Mesendoderm (in vitro differentiated cells): ENCODE results near the gene FAM200B.

ENCODE experiments used
- DNase-seq: peaks from one replicate; pipeline ENCODE4 v3.0.0; 2013
- H2AK5ac ChIP-seq: 2 replicates; pipeline ENCODE4 v1.6.1; 2013; ENCODE audit warnings: low read length, inconsistent platforms
- H2BK120ac ChIP-seq: 2 replicates; pipeline ENCODE4 v1.6.1; 2013; ENCODE audit warnings: low read depth, mild to moderate bottlenecking, low read length, moderate library complexity, mixed read lengths
- H2BK15ac ChIP-seq: replicated peaks from 2 replicates; pipeline ENCODE4 v1.6.1; 2013; ENCODE audit warnings: low read depth, mild to moderate bottlenecking, moderate library complexity
- H2BK5ac ChIP-seq: 2 replicates; pipeline ENCODE4 v1.6.1; 2013; ENCODE audit warnings: low read length, inconsistent platforms
- H3K18ac ChIP-seq: 2 replicates; pipeline ENCODE4 v1.6.1; 2013; ENCODE audit warnings: mild to moderate bottlenecking, low read length, mixed read lengths
- H3K23ac ChIP-seq: one replicate; pipeline ENCODE4 v1.6.1; 2013; ENCODE audit warnings: low read length
- H3K27ac ChIP-seq: 2 replicates; pipeline ENCODE4 v1.5.1; 2013; ENCODE audit warnings: low read depth, mild to moderate bottlenecking, inconsistent platforms, low read length, moderate library complexity
- H3K27me3 ChIP-seq: 2 replicates; pipeline ENCODE4 v1.6.1; 2013; ENCODE audit warnings: low read length, control low read depth, mild to moderate bottlenecking, inconsistent platforms; ENCODE audit not compliant: insufficient read depth, poor library complexity
- H3K36me3 ChIP-seq: 2 replicates; pipeline ENCODE4 v1.6.1; 2013; ENCODE audit warnings: low read length, inconsistent platforms; ENCODE audit not compliant: control insufficient read depth, insufficient read depth
- H3K4ac ChIP-seq: one replicate; pipeline ENCODE4 v1.6.1; 2013; ENCODE audit warnings: low read depth, mild to moderate bottlenecking, low read length, moderate library complexity
- H3K4me1 ChIP-seq: 2 replicates; pipeline ENCODE4 v1.6.1; 2013; ENCODE audit warnings: low read depth, low read length, inconsistent platforms; ENCODE audit not compliant: control insufficient read depth
- H3K4me2 ChIP-seq: 2 replicates; pipeline ENCODE4 v1.6.1; 2013; ENCODE audit warnings: low read length
- H3K4me3 ChIP-seq: 2 replicates; pipeline ENCODE4 v1.5.1; 2013; ENCODE audit warnings: mild to moderate bottlenecking, low read length
- H3K56ac ChIP-seq: one replicate; pipeline ENCODE4 v1.6.1; 2013; ENCODE audit warnings: low read length
- H3K79me1 ChIP-seq: 2 replicates; pipeline ENCODE4 v1.6.1; 2013; ENCODE audit warnings: low read length, inconsistent platforms
- H3K79me2 ChIP-seq: 2 replicates; pipeline ENCODE4 v1.6.1; 2013; ENCODE audit warnings: mild to moderate bottlenecking, low read length; ENCODE audit not compliant: control insufficient read depth, insufficient read depth
- H3K9ac ChIP-seq: 2 replicates; pipeline ENCODE4 v1.6.1; 2013; ENCODE audit warnings: low read length, inconsistent platforms
- H4K5ac ChIP-seq: one replicate; pipeline ENCODE4 v1.6.1; 2013; ENCODE audit warnings: low read length
- H4K8ac ChIP-seq: one replicate; pipeline ENCODE4 v1.6.1; 2013; ENCODE audit warnings: low read depth, mild to moderate bottlenecking, control low read depth, low read length, moderate library complexity
- WGBS: extraction: QIAGEN DNeasy Blood & Tissue Kit; methylation state at CpG from one replicate; pipeline ENCODE4 v1.1.7; 2013; ENCODE audit warnings: low lambda C conversion rate, missing lambda C conversion rate; ENCODE audit not compliant: insufficient coverage; ENCODE audit errors: extremely low coverage; 5-methylcytosine and 5-hydroxymethylcytosine counted together

The FAM200B gene

DNA sequence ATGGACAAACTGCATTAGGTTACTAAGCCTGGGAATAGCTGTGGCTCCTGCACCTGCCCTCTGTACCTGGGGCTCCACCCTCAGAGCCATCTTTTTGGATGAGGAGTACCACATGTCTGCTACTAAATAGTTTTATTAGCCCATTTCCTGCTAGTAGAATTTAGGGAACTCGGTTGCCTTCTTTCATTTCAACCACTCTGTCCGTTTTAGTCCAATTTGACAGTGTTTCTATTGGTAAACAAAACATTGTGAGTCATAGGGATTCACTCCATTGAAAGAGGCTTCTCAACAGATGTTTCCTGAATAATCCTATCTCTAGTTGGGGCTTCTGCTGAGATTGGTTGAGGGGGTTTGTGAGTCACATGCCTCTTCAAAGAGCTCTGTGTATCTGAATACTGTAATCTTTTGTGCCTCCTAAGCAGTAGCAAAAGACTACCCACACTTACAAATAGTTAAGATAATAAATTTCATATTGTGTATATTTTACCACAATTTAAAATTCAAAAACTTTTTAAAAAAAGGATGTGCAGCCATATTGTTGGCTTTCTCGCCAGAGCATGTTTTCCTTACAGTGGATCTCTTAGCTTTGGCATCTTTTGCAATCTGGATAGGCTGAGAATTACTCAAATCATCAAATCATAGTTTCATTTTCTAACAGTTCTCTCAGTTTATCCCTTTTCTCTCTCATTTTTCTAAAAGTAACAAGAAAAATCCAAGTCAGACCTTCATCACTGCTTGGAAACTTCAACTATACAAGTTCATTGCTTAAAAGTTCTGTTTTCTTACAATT lies 9.9 kb downstream of the FAM200B start:
- H3K4me3 ChIP-seq: no peak overlapping the region
- no peak overlapping the region for H3K9ac ChIP-seq
- H4K5ac ChIP-seq: no peak overlapping the region
- H3K79me1 ChIP-seq: no peaks in the 10 kb centered on the region
- H3K27ac ChIP-seq: peak overlapping the region; percentile 68
- no peak overlapping the region for H3K23ac ChIP-seq
- H3K36me3 ChIP-seq: no peaks in the 10 kb centered on the region
- peaks cover 4% of the 10 kb centered on the region for H3K4me1 ChIP-seq
- H4K8ac ChIP-seq: no peak overlapping the region
- H2BK120ac ChIP-seq: no peak overlapping the region
- no peak overlapping the region for H2AK5ac ChIP-seq
- H2BK5ac ChIP-seq: no peak overlapping the region
- WGBS: no CpG with 5 or more reads among the region's 3 CpGs
- H3K4me2 ChIP-seq: no peak overlapping the region
- H3K18ac ChIP-seq: peak overlapping the region; percentile 98
- DNase-seq: no peak
- no peaks in the 10 kb centered on the region for H3K79me2 ChIP-seq
- no peaks in the 10 kb centered on the region for H3K27me3 ChIP-seq
- no peak overlapping the region for H3K56ac ChIP-seq
- peak overlapping the region; percentile 74 for H2BK15ac ChIP-seq
- peak overlapping the region; percentile 68 for H3K4ac ChIP-seq

- Histone ChIP-seq H4K5ac (no peak overlapping the region), H3K4me1 (peaks cover 4% of the 10 kb centered on the region), H3K23ac (no peak overlapping the region), H3K79me1 (no peaks in the 10 kb centered on the region), H3K4me2 (no peak overlapping the region), H2AK5ac (no peak overlapping the region), H3K56ac (no peak overlapping the region), H3K27ac (no peak overlapping the region), H3K9ac (no peak overlapping the region), H4K8ac (no peak overlapping the region), H2BK5ac (no peak overlapping the region), H3K18ac (peak overlapping the region; percentile 12), H2BK120ac (no peak overlapping the region), H3K4me3 (no peak overlapping the region), H3K79me2 (no peaks in the 10 kb centered on the region), H3K36me3 (no peaks in the 10 kb centered on the region), H3K4ac (no peak overlapping the region), H3K27me3 (no peaks in the 10 kb centered on the region), H2BK15ac (no peak overlapping the region)
- WGBS: no CpG with 5 or more reads among the region's 2 CpGs
- DNase-seq: no peak
These were observed 11.0 kb downstream of the FAM200B start for GRCh38 chr4:15692602-15693001.

DNA sequence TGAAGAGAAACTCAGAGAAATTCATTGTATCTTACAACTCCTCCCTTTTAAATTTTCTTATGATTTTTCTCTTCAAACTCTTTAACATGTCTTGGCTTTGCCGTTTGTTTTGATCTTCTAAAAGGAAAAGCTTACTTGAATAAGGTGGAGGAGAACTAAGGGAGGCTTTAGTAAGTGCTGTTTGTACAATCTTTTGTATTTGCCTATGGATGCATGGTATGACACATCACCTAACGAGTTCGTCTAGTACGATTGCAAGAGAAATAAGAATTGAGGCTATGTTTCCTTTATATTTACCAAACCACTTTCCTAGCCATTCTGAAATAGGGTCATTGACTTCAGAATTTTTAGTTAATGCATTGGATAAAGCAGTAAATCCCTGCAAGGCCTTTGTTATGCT lies 12.8 kb downstream of the FAM200B start:
- Histone ChIP-seq H2BK5ac (no peak overlapping the region), H3K23ac (no peak overlapping the region), H3K27ac (no peak overlapping the region), H3K4me3 (no peak overlapping the region), H2BK120ac (no peak overlapping the region), H3K79me2 (no peaks in the 10 kb centered on the region), H3K4ac (no peak overlapping the region), H3K56ac (no peak overlapping the region), H3K4me1 (peaks cover 4% of the 10 kb centered on the region), H3K36me3 (no peaks in the 10 kb centered on the region), H4K8ac (no peak overlapping the region), H2AK5ac (no peak overlapping the region), H2BK15ac (no peak overlapping the region), H3K18ac (no peak overlapping the region), H3K9ac (no peak overlapping the region), H4K5ac (no peak overlapping the region), H3K27me3 (no peaks in the 10 kb centered on the region), H3K4me2 (no peak overlapping the region), H3K79me1 (no peaks in the 10 kb centered on the region)
- DNase-seq: no peak
- no CpG with 5 or more reads among the region's 4 CpGs for WGBS

DNA sequence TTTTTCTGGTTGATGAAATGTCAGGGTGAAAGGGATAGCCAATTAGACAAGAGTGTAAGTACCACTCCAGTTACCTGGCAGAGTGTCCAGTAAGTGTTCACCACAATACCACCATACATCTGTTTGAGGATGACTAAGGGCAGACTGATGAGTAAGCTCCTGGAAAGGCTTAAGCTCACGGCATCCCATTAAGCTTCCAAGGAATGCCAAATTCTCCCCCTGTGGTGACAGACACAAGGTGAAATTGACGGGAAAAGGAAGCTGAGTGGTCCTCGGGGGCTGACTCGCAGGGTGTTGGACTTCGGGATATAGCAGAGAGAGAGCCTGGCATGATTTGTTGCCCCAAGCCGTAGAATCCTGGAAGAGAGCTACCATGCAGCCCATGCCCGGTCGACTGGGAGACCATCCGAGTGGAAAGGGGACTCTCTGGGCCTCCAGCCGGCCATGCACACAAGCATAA lies 13.6 kb downstream of the FAM200B start:
- DNase-seq: peak; percentile 94
- Histone ChIP-seq H3K4me3 (no peak overlapping the region), H3K18ac (peak overlapping the region; percentile 25), H3K56ac (no peak overlapping the region), H2AK5ac (no peak overlapping the region), H4K8ac (no peak overlapping the region), H4K5ac (no peak overlapping the region), H3K79me1 (no peaks in the 10 kb centered on the region), H2BK5ac (no peak overlapping the region), H3K79me2 (no peaks in the 10 kb centered on the region), H3K27ac (peak overlapping the region; percentile 40), H2BK120ac (no peak overlapping the region), H3K36me3 (no peaks in the 10 kb centered on the region), H3K4me2 (no peak overlapping the region), H3K27me3 (no peaks in the 10 kb centered on the region), H3K9ac (no peak overlapping the region), H3K23ac (no peak overlapping the region), H3K4ac (no peak overlapping the region), H3K4me1 (peaks cover 4% of the 10 kb centered on the region), H2BK15ac (no peak overlapping the region)
- WGBS: no CpG with 5 or more reads among the region's 10 CpGs

DNA sequence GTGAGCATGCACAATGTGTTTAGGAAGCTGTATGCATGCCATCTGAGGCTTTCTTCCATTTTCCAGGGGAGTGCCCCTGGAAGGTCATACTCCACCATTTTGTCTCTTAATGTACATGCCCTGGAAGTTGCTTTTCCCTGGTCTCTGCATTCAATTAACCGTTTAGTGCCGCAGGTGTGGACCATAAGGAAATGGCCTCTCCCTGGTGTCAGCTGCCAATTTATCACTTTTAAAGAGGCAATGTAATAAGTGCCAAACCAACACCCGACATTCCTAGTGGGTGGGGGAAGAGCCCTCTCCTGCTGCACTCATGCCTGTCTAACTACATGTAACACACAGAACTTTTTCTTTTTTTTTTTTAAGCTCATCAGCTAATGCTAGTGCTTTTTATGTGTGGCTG lies 14.1 kb downstream of the FAM200B start:
- peak overlapping the region; percentile 40 for H3K27ac ChIP-seq
- H3K79me1 ChIP-seq: no peaks in the 10 kb centered on the region
- H3K4ac ChIP-seq: no peak overlapping the region
- no peak overlapping the region for H4K8ac ChIP-seq
- H2BK5ac ChIP-seq: no peak overlapping the region
- no peaks in the 10 kb centered on the region for H3K79me2 ChIP-seq
- H3K9ac ChIP-seq: no peak overlapping the region
- H2AK5ac ChIP-seq: no peak overlapping the region
- H3K27me3 ChIP-seq: no peaks in the 10 kb centered on the region
- no peak overlapping the region for H3K23ac ChIP-seq
- WGBS: no CpG with 5 or more reads among the region's 3 CpGs
- no peak overlapping the region for H4K5ac ChIP-seq
- peak overlapping the region; percentile 25 for H3K18ac ChIP-seq
- H2BK15ac ChIP-seq: no peak overlapping the region
- H3K4me3 ChIP-seq: no peak overlapping the region
- no peak overlapping the region for H2BK120ac ChIP-seq
- H3K4me2 ChIP-seq: no peak overlapping the region
- H3K56ac ChIP-seq: no peak overlapping the region
- H3K4me1 ChIP-seq: peaks cover 2% of the 10 kb centered on the region
- H3K36me3 ChIP-seq: no peaks in the 10 kb centered on the region
- DNase-seq: no peak

DNA sequence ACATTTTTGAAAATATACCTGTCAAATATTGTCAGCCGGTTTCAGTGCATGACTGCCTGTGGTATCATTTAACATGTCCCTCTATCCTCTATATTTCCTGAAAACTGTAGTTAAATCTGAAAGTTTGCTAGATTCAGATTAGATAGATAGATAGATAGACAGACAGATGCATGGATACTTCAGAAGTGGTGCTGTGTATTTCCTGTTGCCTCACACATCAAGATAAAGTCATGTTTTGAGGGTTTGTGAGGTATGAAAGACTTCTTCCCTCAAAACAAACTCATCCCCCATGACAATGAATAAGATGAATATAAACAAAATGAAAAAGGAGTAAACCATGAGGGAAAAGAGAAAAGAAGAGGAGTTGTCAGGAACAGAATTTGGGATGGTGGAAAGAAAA lies 15.2 kb downstream of the FAM200B start:
- no peak overlapping the region for H2BK15ac ChIP-seq
- no peak for DNase-seq
- H4K5ac ChIP-seq: no peak overlapping the region
- H2BK120ac ChIP-seq: no peak overlapping the region
- no peaks in the 10 kb centered on the region for H3K27me3 ChIP-seq
- no peaks in the 10 kb centered on the region for H3K4me1 ChIP-seq
- no peak overlapping the region for H3K4me2 ChIP-seq
- no peak overlapping the region for H2AK5ac ChIP-seq
- H3K4ac ChIP-seq: no peak overlapping the region
- WGBS: no CpG with 5 or more reads among the region's 1 CpG
- H2BK5ac ChIP-seq: no peak overlapping the region
- no peak overlapping the region for H3K4me3 ChIP-seq
- H3K79me1 ChIP-seq: no peaks in the 10 kb centered on the region
- H3K36me3 ChIP-seq: no peaks in the 10 kb centered on the region
- no peaks in the 10 kb centered on the region for H3K79me2 ChIP-seq
- H4K8ac ChIP-seq: no peak overlapping the region
- no peak overlapping the region for H3K9ac ChIP-seq
- H3K56ac ChIP-seq: no peak overlapping the region
- no peak overlapping the region for H3K27ac ChIP-seq
- no peak overlapping the region for H3K18ac ChIP-seq
- H3K23ac ChIP-seq: no peak overlapping the region
